SK-N-SH (cell line): ENCODE results near the gene TM9SF4.

Experiments used
- CHD2 ChIP-seq: fragments of 150-350 bp; IDR thresholded peaks from 2 replicates; pipeline ENCODE4 v1.6.1; 2018; ENCODE audit warnings: low read length; ENCODE audit not compliant: partially characterized antibody
- GATA2 ChIP-seq: sonication (generic); formaldehyde crosslinking; IDR thresholded peaks from 2 replicates; pipeline ENCODE4 v1.5.0; 2020; ENCODE audit warnings: mild to moderate bottlenecking, missing genetic modification reagents
- JUND ChIP-seq: IDR thresholded peaks from 2 replicates; pipeline ENCODE4 v1.4.0; 2012
- NFIC ChIP-seq: IDR thresholded peaks from 2 replicates; pipeline ENCODE4 v1.4.0; 2012; ENCODE audit warnings: borderline replicate concordance
- TCF12 ChIP-seq: IDR thresholded peaks from 2 replicates; pipeline ENCODE4 v1.4.0; 2012
- TEAD4 ChIP-seq: IDR thresholded peaks from 2 replicates; pipeline ENCODE4 v1.4.0; 2012; ENCODE audit warnings: mild to moderate bottlenecking, borderline replicate concordance; ENCODE audit not compliant: insufficient read depth
- USF1 ChIP-seq: IDR thresholded peaks from 2 replicates; pipeline ENCODE4 v1.4.0; 2012; ENCODE audit warnings: low read depth, borderline replicate concordance
- YY1 ChIP-seq: IDR thresholded peaks from 2 replicates; pipeline ENCODE4 v1.4.0; 2012; ENCODE audit warnings: low read depth, mild to moderate bottlenecking
- TF ChIP-seq, protein P1 (sequence below): fragments of 200-600 bp; sonication (generic); IDR thresholded peaks from 2 replicates; pipeline ENCODE4 v1.6.1; 2017; ENCODE audit warnings: antibody characterized with exemption, mild to moderate bottlenecking, moderate library complexity

GRCh38 chr20:32215729-32216128 lies 106.2 kb downstream of the TM9SF4 start:
- TF ChIP-seq, protein P1, sequence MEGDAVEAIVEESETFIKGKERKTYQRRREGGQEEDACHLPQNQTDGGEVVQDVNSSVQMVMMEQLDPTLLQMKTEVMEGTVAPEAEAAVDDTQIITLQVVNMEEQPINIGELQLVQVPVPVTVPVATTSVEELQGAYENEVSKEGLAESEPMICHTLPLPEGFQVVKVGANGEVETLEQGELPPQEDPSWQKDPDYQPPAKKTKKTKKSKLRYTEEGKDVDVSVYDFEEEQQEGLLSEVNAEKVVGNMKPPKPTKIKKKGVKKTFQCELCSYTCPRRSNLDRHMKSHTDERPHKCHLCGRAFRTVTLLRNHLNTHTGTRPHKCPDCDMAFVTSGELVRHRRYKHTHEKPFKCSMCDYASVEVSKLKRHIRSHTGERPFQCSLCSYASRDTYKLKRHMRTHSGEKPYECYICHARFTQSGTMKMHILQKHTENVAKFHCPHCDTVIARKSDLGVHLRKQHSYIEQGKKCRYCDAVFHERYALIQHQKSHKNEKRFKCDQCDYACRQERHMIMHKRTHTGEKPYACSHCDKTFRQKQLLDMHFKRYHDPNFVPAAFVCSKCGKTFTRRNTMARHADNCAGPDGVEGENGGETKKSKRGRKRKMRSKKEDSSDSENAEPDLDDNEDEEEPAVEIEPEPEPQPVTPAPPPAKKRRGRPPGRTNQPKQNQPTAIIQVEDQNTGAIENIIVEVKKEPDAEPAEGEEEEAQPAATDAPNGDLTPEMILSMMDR = no peak
- TF ChIP-seq TCF12 = no peak
- TF ChIP-seq GATA2 (CRISPR knock-in tag) = no peak
- TF ChIP-seq USF1 = no peak
- no peak for TF ChIP-seq CHD2
- no peak for TF ChIP-seq NFIC
- no peak for TF ChIP-seq YY1
- TF ChIP-seq JUND = no peak
- no peak for TF ChIP-seq TEAD4
